GM10266 (cell line): ENCODE results near the gene TXNDC11.

Source experiments
- DNase-seq: peaks from one replicate; pipeline ENCODE4 v3.0.0; 2012; ENCODE audit errors: extremely low spot score
- CTCF ChIP-seq: IDR thresholded peaks from 2 replicates; pipeline ENCODE4 v1.5.1; 2012; ENCODE audit warnings: mild to moderate bottlenecking, low read depth; ENCODE audit not compliant: control insufficient read depth, insufficient read depth; ENCODE audit errors: missing control alignments

Gene TXNDC11

DNA sequence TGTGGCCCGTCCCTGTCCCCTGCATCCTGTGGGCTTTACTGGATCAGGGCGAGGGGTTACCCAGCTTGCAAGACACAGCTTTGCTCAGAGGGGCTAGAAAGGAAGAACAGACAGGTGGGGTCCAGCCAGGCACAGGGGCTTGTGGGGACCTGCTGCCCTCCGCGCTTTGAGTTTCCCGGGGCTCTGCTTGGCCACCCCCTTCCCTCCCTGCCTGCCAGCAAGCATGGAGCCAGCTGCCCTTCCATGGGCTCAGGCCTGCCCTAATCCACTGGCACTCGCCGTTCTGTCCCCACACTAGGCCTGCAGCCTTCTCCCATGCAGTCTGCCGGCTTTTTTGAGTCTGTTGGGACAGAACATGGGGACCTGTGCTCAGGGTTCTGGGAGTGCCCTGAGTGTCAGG lies 71.0 kb downstream of the TXNDC11 start:
- no peak for TF ChIP-seq CTCF
- DNase-seq = no peak

GRCh38 chr16:11671271-11671670 lies 71.4 kb downstream of the TXNDC11 start:
- no peak for TF ChIP-seq CTCF

GRCh38 chr16:11670171-11671131 lies 72.2 kb downstream of the TXNDC11 start:
- TF ChIP-seq CTCF = no peak
- DNase-seq = peak; percentile 75

More at GRCh38 chr16:11671271-11671670, 71.4 kb downstream of the TXNDC11 start:
- DNase-seq = no peak

GRCh38 chr16:11669380-11670146 lies 73.1 kb downstream of the TXNDC11 start:
- TF ChIP-seq CTCF = no peak
- peak; percentile 71 for DNase-seq

DNA sequence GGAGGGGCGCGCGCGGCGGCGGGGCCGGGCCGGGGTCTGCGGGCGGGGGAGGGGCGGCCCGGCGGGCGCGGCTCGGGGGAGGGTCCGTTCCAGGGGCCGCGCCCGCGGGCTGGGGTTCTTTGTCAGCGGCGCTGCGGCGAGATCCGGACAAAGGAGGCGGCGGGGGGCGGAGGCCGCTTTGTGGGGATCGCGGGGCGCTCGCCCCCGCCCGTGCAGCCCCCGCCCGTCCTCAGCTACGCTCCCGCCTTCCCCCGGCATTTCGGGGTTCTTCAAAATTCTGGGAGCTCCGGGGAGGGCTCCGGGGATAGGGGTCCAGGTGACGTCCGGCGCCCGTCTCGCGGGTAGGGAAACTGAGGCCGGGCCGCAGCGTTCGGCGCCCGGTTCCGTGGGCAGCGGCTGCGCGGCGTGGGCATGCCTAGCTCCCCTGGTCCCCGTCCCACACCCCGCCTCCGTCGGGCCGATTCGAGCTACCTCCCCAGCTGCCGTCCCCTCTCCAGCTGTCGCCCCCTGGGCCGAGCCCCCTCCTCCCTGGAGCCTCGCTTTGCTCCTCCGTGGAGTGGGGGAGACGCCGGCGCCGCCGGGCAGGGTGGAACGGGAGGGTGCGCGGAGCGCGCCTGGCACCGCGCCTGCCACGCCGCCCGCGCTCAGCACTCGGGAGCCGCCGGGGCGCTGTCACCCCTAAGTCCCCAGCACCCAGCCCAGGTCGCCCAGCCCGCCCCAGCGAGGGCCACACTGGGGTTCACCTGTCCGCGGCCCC lies 73.9 kb downstream of the TXNDC11 start:
- DNase-seq = no peak

GRCh38 chr16:11667824-11668622 lies 74.6 kb downstream of the TXNDC11 start, which contains the start of gene SNN:
Gene SNN, plus strand, starts transcription at chr16:11668455. Its CDS starts 7,605 bp downstream, at chr16:11676060.
- TF ChIP-seq CTCF = no peak
- DNase-seq = peak; percentile 99

More for the DNA sequence above, 73.9 kb downstream of the TXNDC11 start:
- TF ChIP-seq CTCF = no peak
